ENCODE results near the gene TIAL1.
A peak's percentile ranks its signal among the peaks of the same experiment; 100 is the strongest.
"Not testable (repeated sequence)": the region's sequence is repeated elsewhere in the genome, so short reads cannot be mapped to it uniquely, and the experiment has no call there.

Gene TIAL1

DNA sequence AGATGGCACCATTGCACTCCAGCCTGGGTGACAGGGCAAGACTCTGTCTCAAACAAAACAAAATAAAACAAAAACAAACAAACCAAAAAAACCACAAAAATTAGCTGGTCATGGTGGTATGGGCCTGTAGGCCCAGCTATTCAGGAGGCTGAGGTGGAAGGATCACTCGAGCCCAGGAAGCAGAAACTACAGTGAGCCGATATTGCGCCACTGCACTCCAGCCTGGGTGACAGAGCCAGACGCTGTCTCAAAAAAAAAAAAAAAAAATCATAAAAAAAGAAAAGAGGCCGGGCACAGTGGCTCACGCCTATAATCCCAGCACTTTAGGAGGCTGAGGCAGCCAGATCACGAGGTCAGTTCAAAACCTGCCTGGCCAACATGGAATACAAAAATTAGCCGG is 64.0 kb downstream of the TIAL1 start:
- Mint-ChIP-seq H3K4me1 (peaks cover 30% of the 10 kb centered on the region), H3K36me3 (peaks cover 40% of the 10 kb centered on the region)
- H3K4me3 Mint-ChIP-seq; H3K27ac Mint-ChIP-seq; H3K9me3 Mint-ChIP-seq; ATAC-seq; DNase-seq (ENCODE audit: low spot score in 2 of 2): not testable (repeated sequence)

DNA sequence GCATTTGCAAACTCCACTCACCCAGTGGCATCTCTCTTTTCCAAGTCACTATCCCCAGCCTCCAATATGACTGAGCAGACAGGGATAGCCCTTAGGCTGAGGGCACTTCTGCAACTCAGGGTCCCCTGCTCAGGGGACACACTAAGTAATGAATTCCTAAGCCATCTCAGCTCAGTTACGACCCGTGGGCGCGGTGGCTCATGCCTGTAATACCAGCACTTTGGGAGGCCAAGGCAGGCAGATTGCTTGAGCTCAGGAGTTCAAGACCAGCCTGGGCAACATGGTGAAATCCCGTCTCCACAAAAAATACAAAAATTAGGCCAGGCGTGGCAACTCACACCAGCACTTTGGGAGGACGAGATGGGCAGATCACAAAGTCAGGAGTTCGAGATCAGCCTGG is 64.5 kb downstream of the TIAL1 start:
- not testable (repeated sequence) for H3K4me3 Mint-ChIP-seq, H3K9me3 Mint-ChIP-seq

DNA sequence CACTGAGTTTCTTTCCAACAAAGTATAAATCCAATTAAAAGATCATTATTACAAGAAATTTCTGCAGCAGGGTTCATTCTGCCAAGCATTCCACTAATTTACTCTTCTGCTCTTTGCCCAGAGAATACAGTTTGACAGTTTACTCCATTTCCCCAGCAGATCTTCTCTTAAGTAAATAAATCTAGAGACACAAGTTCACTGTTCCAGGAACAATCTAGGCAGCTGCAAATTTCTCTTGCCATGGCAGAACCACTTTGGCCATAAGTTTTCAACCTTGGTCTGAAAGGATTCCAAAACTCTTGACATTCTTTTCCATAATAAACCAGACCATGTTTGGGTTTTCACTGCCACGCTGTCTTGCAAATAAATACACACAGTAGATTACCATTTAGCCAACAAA is 65.7 kb downstream of the TIAL1 start:
- peaks cover 45% of the 10 kb centered on the region for H3K36me3 Mint-ChIP-seq
- H3K4me1 Mint-ChIP-seq = peaks cover 13% of the 10 kb centered on the region
- ATAC-seq = no peak
- H3K27ac Mint-ChIP-seq = no peak overlapping the region
- no peak for DNase-seq (ENCODE audit: low spot score in 2 of 2)
- no peak overlapping the region for H3K4me3 Mint-ChIP-seq
- H3K9me3 Mint-ChIP-seq = no peaks in the 10 kb centered on the region

More for the DNA sequence above, 64.5 kb downstream of the TIAL1 start:
- H3K27ac Mint-ChIP-seq; DNase-seq (ENCODE audit: low spot score in 2 of 2); ATAC-seq: not testable (repeated sequence)
- peaks cover 25% of the 10 kb centered on the region for H3K4me1 Mint-ChIP-seq
- H3K36me3 Mint-ChIP-seq = peaks cover 43% of the 10 kb centered on the region

DNA sequence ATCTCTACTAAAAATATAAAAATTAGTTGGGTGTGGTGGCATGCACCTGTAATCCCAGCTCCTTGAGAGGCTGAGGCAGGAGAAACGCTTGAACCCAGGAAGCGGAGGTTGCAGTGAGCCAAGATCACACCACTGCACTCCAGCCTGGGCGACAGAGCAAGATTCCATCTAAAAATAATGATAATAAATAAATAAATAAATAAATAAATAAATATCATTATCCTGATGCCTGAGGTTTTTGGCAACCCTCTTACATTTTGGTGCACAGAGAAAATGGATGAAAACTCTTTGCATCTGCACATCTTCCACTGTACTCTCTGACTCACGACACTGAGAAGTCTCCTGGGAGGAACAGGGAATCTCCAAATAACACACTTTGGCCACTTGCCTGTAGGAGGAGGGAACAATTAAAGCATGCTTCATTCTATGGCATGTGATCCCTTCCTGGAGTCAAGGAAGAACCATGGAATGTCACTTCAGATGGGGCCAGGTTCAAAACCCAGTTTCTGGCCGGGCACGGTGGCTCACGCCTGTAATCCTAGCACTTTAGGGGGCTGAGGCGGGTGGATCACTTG is 68.0 kb downstream of the TIAL1 start:
- not testable (repeated sequence) for H3K9me3 Mint-ChIP-seq; H3K27ac Mint-ChIP-seq; ATAC-seq; H3K4me3 Mint-ChIP-seq; DNase-seq (ENCODE audit: low spot score in 2 of 2)
- H3K36me3 Mint-ChIP-seq = peaks cover 55% of the 10 kb centered on the region
- peaks cover 11% of the 10 kb centered on the region for H3K4me1 Mint-ChIP-seq

DNA sequence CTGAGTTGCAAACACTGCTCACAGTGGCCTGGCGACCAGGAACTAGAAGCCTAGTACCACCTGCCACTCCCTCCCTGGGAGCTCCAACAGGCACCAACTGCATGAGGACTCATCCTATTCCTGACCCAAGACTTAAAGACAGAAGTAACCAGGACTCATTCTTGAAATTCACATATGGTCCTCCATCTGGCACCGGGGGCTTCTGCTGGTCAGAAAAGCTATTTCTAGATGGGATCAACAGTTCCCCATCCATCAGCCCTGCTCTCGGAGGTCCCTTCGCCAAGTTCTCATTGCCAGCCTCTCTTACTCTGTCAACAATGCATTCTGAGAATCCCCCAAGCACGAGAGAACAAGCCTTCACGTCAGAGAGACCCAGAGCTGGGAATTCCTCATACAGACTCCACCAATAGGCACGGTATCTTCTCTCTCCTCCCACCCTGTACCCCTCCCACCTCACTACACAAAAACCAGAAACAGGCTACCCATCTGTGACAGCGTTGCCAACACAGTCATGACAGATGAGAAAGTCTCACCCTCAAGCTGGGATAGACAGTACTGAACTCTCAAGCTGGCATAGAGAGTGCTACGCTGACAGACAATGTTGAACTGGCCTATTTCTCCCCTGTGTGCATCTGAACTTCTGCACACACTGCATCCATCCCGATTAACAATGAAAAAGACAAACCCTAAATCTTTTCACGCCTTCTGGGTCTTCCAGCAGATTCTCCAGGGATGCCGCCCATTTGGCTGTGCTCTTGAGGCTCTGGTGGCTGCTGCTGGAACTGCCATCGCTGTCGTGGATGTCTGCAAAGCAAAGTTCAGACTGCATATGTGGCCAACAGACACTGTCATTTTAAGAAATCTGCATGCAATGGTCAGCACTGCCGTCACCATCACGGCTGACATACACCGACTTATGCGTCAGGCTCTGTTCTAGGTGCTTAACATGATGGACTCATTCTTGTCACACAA is 69.9 kb downstream of the TIAL1 start:
- Mint-ChIP-seq H3K36me3 (peaks cover 53% of the 10 kb centered on the region), H3K4me1 (peaks cover 12% of the 10 kb centered on the region), H3K27ac (no peak overlapping the region), H3K4me3 (no peak overlapping the region), H3K9me3 (no peaks in the 10 kb centered on the region)
- DNase-seq (ENCODE audit: low spot score in 2 of 2) = no peak
- ATAC-seq = no peak

DNA sequence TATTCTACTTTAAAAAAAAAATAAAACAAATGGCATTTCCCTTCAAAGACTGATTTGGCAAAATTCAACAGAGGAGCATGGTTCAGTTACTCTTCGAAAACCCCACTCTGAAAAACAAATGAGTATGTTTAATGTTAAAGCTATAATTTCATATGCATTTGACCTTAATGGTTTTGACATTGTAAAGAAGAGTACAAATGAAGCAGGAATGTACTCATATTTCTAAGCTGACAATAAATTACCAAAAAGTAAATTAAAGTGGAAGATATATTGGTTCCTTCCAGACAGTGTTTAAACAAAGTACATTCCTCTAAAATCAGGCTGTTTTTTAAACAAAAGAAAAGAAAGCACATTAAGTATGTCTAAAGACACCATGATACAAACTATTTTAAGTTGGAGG is 70.6 kb downstream of the TIAL1 start:
- H3K27ac Mint-ChIP-seq = no peak overlapping the region
- peaks cover 8% of the 10 kb centered on the region for H3K4me1 Mint-ChIP-seq
- DNase-seq (ENCODE audit: low spot score in 2 of 2) (no peak), ATAC-seq (no peak)
- H3K4me3 Mint-ChIP-seq = no peak overlapping the region
- peaks cover 61% of the 10 kb centered on the region for H3K36me3 Mint-ChIP-seq
- H3K9me3 Mint-ChIP-seq = no peaks in the 10 kb centered on the region

DNA sequence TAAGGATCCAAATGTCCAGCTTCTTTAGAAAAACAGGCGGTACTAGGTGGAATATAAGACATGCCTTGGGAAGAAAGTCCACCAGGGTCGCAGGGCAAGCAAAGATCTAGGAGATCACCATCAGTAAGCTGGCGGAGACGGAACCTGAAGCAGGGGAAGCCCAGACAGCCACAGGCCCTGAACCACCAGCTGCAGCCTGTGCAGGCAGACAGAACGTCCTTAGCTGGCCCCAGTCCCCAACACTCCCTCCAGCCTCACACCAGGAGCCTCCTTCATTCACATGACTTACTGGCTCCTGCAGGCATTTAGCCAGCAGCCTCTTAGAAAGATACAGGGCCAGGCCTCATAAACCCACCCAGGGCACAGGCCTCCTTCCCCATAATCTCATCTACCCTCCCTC is 71.6 kb downstream of the TIAL1 start:
- H3K4me1 Mint-ChIP-seq = peaks cover 7% of the 10 kb centered on the region
- peak overlapping the region; percentile 29 for H3K27ac Mint-ChIP-seq
- no peak overlapping the region for H3K4me3 Mint-ChIP-seq
- H3K36me3 Mint-ChIP-seq = peaks cover 71% of the 10 kb centered on the region
- DNase-seq (ENCODE audit: low spot score in 2 of 2) (no peak), ATAC-seq (no peak)
- no peaks in the 10 kb centered on the region for H3K9me3 Mint-ChIP-seq

DNA sequence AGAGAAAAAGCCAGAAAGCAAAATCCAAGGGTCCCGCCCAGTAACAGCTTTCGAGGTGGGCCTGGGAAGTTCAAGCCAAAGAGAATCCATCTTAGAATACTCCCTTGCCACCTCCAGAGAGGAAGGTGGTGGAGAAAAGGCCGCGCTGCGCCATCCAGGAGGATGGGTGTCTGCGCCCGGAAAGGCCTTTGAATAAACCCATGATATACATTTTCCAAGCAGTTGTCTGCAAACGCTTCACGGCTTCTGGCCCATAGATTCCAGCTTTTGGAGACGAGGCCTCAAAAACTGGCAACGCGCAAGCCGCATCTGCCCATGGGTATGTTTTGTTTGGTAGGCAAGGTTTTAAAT is 72.1 kb downstream of the TIAL1 start:
- ATAC-seq (no peak), DNase-seq (ENCODE audit: low spot score in 2 of 2) (no peak)
- H3K4me1 Mint-ChIP-seq = peaks cover 11% of the 10 kb centered on the region
- no peak overlapping the region for H3K4me3 Mint-ChIP-seq
- H3K27ac Mint-ChIP-seq = no peak overlapping the region
- peaks cover 72% of the 10 kb centered on the region for H3K36me3 Mint-ChIP-seq
- no peaks in the 10 kb centered on the region for H3K9me3 Mint-ChIP-seq

DNA sequence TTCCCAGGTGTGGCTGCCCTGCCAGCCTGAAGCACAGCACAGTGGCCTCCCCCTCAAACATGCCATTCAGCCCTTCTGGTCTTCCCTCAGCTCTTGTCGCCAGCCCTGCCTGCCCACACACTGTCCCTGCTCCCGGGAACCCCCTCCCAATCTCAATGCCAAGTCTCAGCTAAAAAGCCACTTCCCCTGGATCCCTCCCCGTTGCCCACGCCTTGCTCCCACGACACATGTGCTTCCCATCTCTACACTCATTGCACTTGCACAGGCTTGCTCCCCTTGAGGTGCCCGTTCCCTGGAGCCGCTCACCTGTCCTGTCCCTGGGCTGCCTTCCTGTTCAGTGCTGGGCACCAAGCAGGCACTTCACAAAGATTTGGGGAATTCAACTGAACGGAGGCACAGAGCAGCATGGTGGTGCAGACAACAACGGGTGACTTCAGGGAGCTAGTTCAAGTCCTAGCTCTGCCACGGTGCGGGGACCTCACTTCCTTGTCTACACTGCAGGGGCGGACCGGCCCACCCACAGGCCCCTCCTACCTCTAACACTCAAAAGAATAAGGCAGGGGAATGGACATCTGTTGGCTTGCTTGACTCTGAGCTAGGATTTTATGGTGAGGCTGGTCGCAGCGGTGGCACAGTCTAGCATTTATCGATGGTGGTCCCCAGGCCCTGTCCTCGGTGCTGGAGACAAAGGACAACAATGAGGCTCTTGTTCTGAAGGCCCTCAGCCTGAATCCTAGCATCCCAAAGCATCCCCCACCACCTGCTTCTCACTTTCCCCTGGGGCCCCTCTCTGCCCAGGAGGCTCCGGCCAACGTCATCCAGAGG is 72.7 kb downstream of the TIAL1 start:
- DNase-seq (ENCODE audit: low spot score in 2 of 2) = no peak
- ATAC-seq = no peak
- peak overlapping the region; percentile 86 for H3K27ac Mint-ChIP-seq
- H3K4me1 Mint-ChIP-seq = peaks cover 17% of the 10 kb centered on the region
- H3K36me3 Mint-ChIP-seq = peaks cover 73% of the 10 kb centered on the region
- H3K4me3 Mint-ChIP-seq = no peak overlapping the region
- no peaks in the 10 kb centered on the region for H3K9me3 Mint-ChIP-seq
